ENCODE data around the gene RRP1B. TPM values are rescaled to one million over a fixed set of nuclear protein-coding genes. Genes with fewer than 3 reads are reported as not detected.
A peak's percentile ranks its signal among the peaks of the same experiment; 100 is the strongest.

The RRP1B gene
- total and polyA plus RNA-seq, 9 of the 15 experiments (the other 6 are each of a cell fraction or from before 2014, with no cell fraction given), result 6.8 to 66.6 (median 41.9) TPM

DNA sequence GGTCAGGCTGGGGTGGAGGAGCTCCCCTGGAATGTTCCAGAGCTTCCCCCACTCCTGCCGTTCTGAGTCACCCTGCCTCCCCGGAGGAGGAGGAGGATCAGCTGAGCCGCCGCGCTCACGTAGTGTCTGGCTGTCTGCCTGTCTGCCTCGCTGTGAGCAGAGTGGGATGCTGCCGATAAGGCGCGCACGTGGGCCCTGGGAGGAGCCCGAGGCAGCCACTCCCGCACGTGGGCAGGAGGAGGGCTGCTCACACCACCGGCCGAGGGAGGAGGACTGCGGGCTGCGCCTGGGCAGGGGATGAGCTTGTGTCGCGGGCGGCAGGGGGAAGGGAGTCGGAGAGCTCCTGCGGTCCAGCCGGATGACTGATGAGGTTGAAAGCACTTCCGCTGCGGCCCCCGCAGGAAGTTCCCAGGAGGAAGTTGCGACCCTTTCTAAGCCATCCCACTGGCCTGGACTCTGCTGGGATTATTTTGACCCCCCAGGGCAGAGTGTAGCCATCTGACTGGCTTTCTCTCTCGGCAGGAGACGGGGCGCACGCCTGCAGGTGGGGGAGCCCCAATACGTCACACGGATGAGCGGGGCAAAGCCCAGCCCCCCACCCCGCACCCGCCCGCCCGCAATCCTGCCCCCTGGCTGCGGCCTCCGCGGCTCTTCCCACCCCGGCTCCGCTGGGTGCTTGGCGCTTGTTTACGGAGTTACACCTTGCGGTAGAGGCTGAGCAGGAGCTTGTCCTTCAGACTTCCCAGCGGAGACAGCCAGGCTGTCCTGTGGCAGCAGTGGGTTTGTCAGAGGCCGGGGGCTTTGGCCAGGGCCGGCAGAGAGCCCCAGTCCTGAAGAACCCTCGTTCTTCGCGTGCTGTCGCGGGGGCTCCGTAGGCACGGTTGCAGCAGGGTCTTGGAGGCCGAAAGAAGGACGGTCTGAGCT, 69.4 kb downstream of the RRP1B start (continued):
- TF ChIP-seq ELF2 (CRISPR knock-in tag; IDR thresholded peaks at IDR 0.05), result 0 out of 2 replicates have a peak, but pooled peaks have one; percentile 40
- TF ChIP-seq, protein P1, sequence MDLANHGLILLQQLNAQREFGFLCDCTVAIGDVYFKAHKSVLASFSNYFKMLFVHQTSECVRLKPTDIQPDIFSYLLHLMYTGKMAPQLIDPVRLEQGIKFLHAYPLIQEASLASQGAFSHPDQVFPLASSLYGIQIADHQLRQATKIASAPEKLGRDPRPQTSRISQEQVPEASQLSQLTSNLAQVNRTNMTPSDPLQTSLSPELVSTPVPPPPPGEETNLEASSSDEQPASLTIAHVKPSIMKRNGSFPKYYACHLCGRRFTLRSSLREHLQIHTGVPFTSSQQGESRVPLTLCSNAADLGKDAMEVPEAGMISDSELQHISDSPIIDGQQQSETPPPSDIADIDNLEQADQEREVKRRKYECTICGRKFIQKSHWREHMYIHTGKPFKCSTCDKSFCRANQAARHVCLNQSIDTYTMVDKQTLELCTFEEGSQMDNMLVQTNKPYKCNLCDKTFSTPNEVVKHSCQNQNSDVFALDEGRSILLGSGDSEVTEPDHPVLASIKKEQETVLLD (IDR thresholded peaks at IDR 0.05), result peak; percentile 94
- no peak for TF ChIP-seq ZNF696 (CRISPR knock-in tag; conservative IDR thresholded peaks at IDR 0.05)
- TF ChIP-seq ZSCAN32 (CRISPR knock-in tag; IDR thresholded peaks at IDR 0.05), result no peak
- TF ChIP-seq ELF4 (CRISPR knock-in tag; IDR thresholded peaks at IDR 0.05), result peak; percentile 6; the same call in 1 of the 2 replicates
- peak; percentile 98 for TF ChIP-seq FIP1L1 (IDR thresholded peaks at IDR 0.05; ENCODE audit: low read depth, low read length, poor library complexity, severe bottlenecking)
- TF ChIP-seq, protein P2, sequence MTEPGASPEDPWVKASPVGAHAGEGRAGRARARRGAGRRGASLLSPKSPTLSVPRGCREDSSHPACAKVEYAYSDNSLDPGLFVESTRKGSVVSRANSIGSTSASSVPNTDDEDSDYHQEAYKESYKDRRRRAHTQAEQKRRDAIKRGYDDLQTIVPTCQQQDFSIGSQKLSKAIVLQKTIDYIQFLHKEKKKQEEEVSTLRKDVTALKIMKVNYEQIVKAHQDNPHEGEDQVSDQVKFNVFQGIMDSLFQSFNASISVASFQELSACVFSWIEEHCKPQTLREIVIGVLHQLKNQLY (CRISPR knock-in tag; conservative IDR thresholded peaks at IDR 0.05), result peak in 1 of 2 experiments; percentile 92; a peak in 1 of 4 replicates
- TF ChIP-seq U2AF1 (optimal IDR thresholded peaks at IDR 0.05; ENCODE audit: low read depth, low read length), result no peak
- peak; percentile 88 for TF ChIP-seq CREB3L1 (IDR thresholded peaks at IDR 0.05; ENCODE audit: borderline replicate concordance, low read depth)
- TF ChIP-seq DACH1 (IDR thresholded peaks at IDR 0.05; ENCODE audit: partially characterized antibody), result peak; percentile 99
- no peak for TF ChIP-seq CSDE1 (IDR thresholded peaks at IDR 0.05)
- TF ChIP-seq PCBP1 (IDR thresholded peaks at IDR 0.05; ENCODE audit: low read depth, low read length, poor library complexity, severe bottlenecking), result peak; percentile 87
- TF ChIP-seq ETV6 (IDR thresholded peaks at IDR 0.05; ENCODE audit: borderline replicate concordance in 1 of 2, low read depth in 2 of 2, low read length in 1 of 2), result peak; percentile 12 to 65; a peak in 1 of 4 replicates
- TF ChIP-seq ETV6 (CRISPR knock-in tag; IDR thresholded peaks at IDR 0.05; ENCODE audit: borderline replicate concordance), result peak; percentile 50; the same call in 1 of the 2 replicates
- peak; percentile 81 for TF ChIP-seq EP300 (IDR thresholded peaks at IDR 0.05; ENCODE audit: low read length)
- TF ChIP-seq, protein P3, sequence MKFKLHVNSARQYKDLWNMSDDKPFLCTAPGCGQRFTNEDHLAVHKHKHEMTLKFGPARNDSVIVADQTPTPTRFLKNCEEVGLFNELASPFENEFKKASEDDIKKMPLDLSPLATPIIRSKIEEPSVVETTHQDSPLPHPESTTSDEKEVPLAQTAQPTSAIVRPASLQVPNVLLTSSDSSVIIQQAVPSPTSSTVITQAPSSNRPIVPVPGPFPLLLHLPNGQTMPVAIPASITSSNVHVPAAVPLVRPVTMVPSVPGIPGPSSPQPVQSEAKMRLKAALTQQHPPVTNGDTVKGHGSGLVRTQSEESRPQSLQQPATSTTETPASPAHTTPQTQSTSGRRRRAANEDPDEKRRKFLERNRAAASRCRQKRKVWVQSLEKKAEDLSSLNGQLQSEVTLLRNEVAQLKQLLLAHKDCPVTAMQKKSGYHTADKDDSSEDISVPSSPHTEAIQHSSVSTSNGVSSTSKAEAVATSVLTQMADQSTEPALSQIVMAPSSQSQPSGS (CRISPR knock-in tag; IDR thresholded peaks at IDR 0.05), result no peak
- TF ChIP-seq MCM3 (IDR thresholded peaks at IDR 0.05), result no peak
- peak; percentile 57; the same call in 1 of the 2 replicates for TF ChIP-seq ELF1 (tag; IDR thresholded peaks at IDR 0.05)
- peak; percentile 90 for TF ChIP-seq CBFA2T2 (conservative IDR thresholded peaks at IDR 0.05)
- TF ChIP-seq KAT2B (IDR thresholded peaks at IDR 0.05; ENCODE audit: low read depth, low read length), result peak; percentile 57

Measured in K562 (cell line).